K562 (cell line): ENCODE measurements around the gene GLUL. TPM values are rescaled to one million over a fixed set of nuclear protein-coding genes. Genes with fewer than 3 reads are reported as not detected.

Experiments
- ARHGAP35 ChIP-seq: fragments of 450-650 bp; IDR thresholded peaks from 2 replicates; pipeline ENCODE4 v1.6.1; 2018; ENCODE audit not compliant: partially characterized antibody
- CHD2 ChIP-seq: IDR thresholded peaks from 2 replicates; pipeline ENCODE4 v1.6.1; 2011; ENCODE audit warnings: low read depth, low read length
- CXXC5 ChIP-seq: fragments of 250-450 bp; sonication (Bioruptor Pico); IDR thresholded peaks from 2 replicates; pipeline ENCODE4 v1.8.0; 2022; ENCODE audit warnings: inconsistent platforms, mild to moderate bottlenecking, moderate library complexity
- FUS ChIP-seq: fragments of 200-400 bp; formaldehyde crosslinking; optimal IDR thresholded peaks from 2 replicates; pipeline ENCODE3; 2017; ENCODE audit warnings: low read depth, low read length
- GABPA ChIP-seq: fragments of 200-800 bp; sonication (Bioruptor generic); conservative IDR thresholded peaks from 2 replicates; pipeline ENCODE4 v1.6.1; 2016; ENCODE audit warnings: low read depth, missing genetic modification characterization, missing compliant biosample characterization
- GTF2F1 ChIP-seq: IDR thresholded peaks from 2 replicates; pipeline ENCODE4 v1.6.1; 2011; ENCODE audit warnings: low read depth, low read length, improper control_type of control experiment
- IRF1 ChIP-seq: sonication (generic); formaldehyde crosslinking; IDR thresholded peaks from 2 replicates; pipeline ENCODE4 v1.8.0; 2022; ENCODE audit warnings: missing genetic modification reagents, mild to moderate bottlenecking, borderline replicate concordance
- LEF1 ChIP-seq: fragments of 450-650 bp; IDR thresholded peaks from 2 replicates; pipeline ENCODE4 v1.6.1; 2016; ENCODE audit warnings: mild to moderate bottlenecking
- POLR2B ChIP-seq: fragments of 450-650 bp; IDR thresholded peaks from 2 replicates; pipeline ENCODE4 v1.6.1; 2018; ENCODE audit warnings: low read depth; ENCODE audit not compliant: partially characterized antibody
- RBM17 ChIP-seq: fragments of 200-400 bp; formaldehyde crosslinking; IDR thresholded peaks from 2 replicates; pipeline ENCODE4 v1.6.1; 2017; ENCODE audit warnings: low read depth, mild to moderate bottlenecking, low read length, borderline replicate concordance
- RNF219 ChIP-seq: fragments of 250-450 bp; sonication (Bioruptor Pico); IDR thresholded peaks from 2 replicates; pipeline ENCODE4 v1.5.0; 2022; ENCODE audit warnings: mild to moderate bottlenecking
- SNRNP70 ChIP-seq: fragments of 200-400 bp; formaldehyde crosslinking; optimal IDR thresholded peaks from 2 replicates; pipeline ENCODE3; 2017; ENCODE audit warnings: low read depth, low read length
- TAF7 ChIP-seq: fragments of 450-650 bp; IDR thresholded peaks from 2 replicates; pipeline ENCODE4 v1.6.1; 2016; ENCODE audit warnings: missing genetic modification characterization, missing compliant biosample characterization
- THAP12 ChIP-seq: fragments of 250-450 bp; sonication (Bioruptor Pico); IDR thresholded peaks from 2 replicates; pipeline ENCODE4 v1.9.0; 2021; ENCODE audit warnings: mild to moderate bottlenecking, inconsistent platforms
- THRA ChIP-seq: fragments of 450-650 bp; IDR thresholded peaks from 2 replicates; pipeline ENCODE4 v1.6.1; 2017; ENCODE audit warnings: mild to moderate bottlenecking, moderate library complexity
- ZNF740 ChIP-seq, 3 experiments: fragments of 200-800 bp in 1 of 3; sonication (Bioruptor generic) in 1 of 3; sonication (generic) in 1 of 3; formaldehyde crosslinking in 1 of 3; IDR thresholded peaks; 2 replicates each; pipeline versions ENCODE4 v1.6.1 to v1.8.0; 2016 to 2022; ENCODE audit warnings: mild to moderate bottlenecking in 2 of 3, missing compliant biosample characterization in 2 of 3, missing genetic modification characterization in 2 of 3, missing genetic modification reagents in 1 of 3
- polyA plus RNA-seq, 8 experiments: library from polyadenylated mRNA; depleted of rRNA in 4 of 8; stranded (reverse) in 5 of 8; unstranded in 3 of 8; fragments of >200 nt; fragmentation: Nextera tagmentation in 2 of 8; fragmentation: Illumina TruSeq in 1 of 8; extraction: Ambion mirVana in 2 of 8; extraction: Trizol in 1 of 8; gene quantifications; 2 replicates each; pipeline versions ENCODE4 v1.2.1 to v1.2.3, GENCODE V29; 2011 to 2014; ENCODE audit warnings: inconsistent platforms in 1 of 8, missing spikeins in 1 of 8
- total RNA-seq, 7 experiments: library from RNA; depleted of rRNA in 6 of 7; stranded (reverse); fragments of >200 nt in 6 of 7; fragmentation: Illumina TruSeq in 2 of 7; extraction: Trizol in 2 of 7; gene quantifications; 2 replicates each; pipeline versions ENCODE4 v1.2.1 to v1.2.3, GENCODE V29; 2011 to 2021; ENCODE audit warnings: low replicate concordance in 1 of 7

Gene GLUL
- total and polyA plus RNA-seq, 9 of the 15 experiments (the other 6 are each of a cell fraction or from before 2014, with no cell fraction given) = 1,088 to 4,222 (median 1,338) TPM

- TF ChIP-seq THAP12 (CRISPR knock-in tag) (no peak), ZNF740 (CRISPR knock-in tag; IDR thresholded peaks at IDR 0.05) (peak; percentile 4; the same call in 1 of the 2 replicates), ZNF740 (tag; IDR thresholded peaks at IDR 0.05) (no peak), RBM17 (no peak), CHD2 (0 out of 2 replicates have a peak, but pooled peaks have one; percentile 24), IRF1 (CRISPR knock-in tag) (no peak), LEF1 (peak; percentile 95), FUS (no peak), GTF2F1 (no peak), SNRNP70 (no peak), GABPA (tag) (peak; percentile 62), CXXC5 (peak; percentile 88), POLR2B (no peak), THRA (no peak), RNF219 (CRISPR knock-in tag) (no peak), TAF7 (tag) (no peak), ARHGAP35 (no peak)
These were observed 53.6 kb downstream of the GLUL start (continued) for GRCh38 chr1:182337736-182338571.
